K562 (cell line): ENCODE results near the gene FDPS. TPM values are rescaled to one million over a fixed set of nuclear protein-coding genes. Genes with fewer than 3 reads are reported as not detected.

ENCODE experiments used
- BHLHE40 ChIP-seq: IDR thresholded peaks from 2 replicates; pipeline ENCODE4 v1.6.1; 2011; ENCODE audit warnings: low read length, improper control_type of control experiment
- CREB1 ChIP-seq, 2 experiments: sonication (generic) in 1 of 2; formaldehyde crosslinking in 1 of 2; IDR thresholded peaks; 2 replicates each; pipeline versions ENCODE4 v1.6.1 to v1.8.0; 2012 to 2022; ENCODE audit warnings: inconsistent platforms in 1 of 2, mild to moderate bottlenecking in 1 of 2, missing genetic modification reagents in 1 of 2, moderate library complexity in 1 of 2
- CXXC5 ChIP-seq: fragments of 250-450 bp; sonication (Bioruptor Pico); IDR thresholded peaks from 2 replicates; pipeline ENCODE4 v1.8.0; 2022; ENCODE audit warnings: inconsistent platforms, mild to moderate bottlenecking, moderate library complexity
- ERF ChIP-seq: fragments of 450-650 bp; formaldehyde crosslinking; IDR thresholded peaks from 2 replicates; pipeline ENCODE4 v1.4.0; 2020; ENCODE audit warnings: mild to moderate bottlenecking, mixed read lengths
- HDAC2 ChIP-seq: fragments of 450-650 bp; IDR thresholded peaks from 2 replicates; pipeline ENCODE4 v1.6.1; 2016; ENCODE audit warnings: mild to moderate bottlenecking
- HMGXB4 ChIP-seq: sonication (generic); formaldehyde crosslinking; IDR thresholded peaks from 2 replicates; pipeline ENCODE4 v1.8.1; 2023; ENCODE audit warnings: mild to moderate bottlenecking, missing genetic modification reagents
- HNRNPL ChIP-seq: fragments of 200-400 bp; formaldehyde crosslinking; IDR thresholded peaks from 2 replicates; pipeline ENCODE4 v1.6.1; 2017; ENCODE audit warnings: low read depth, mild to moderate bottlenecking, low read length
- JUN ChIP-seq, 2 experiments: sonication (generic) in 1 of 2; formaldehyde crosslinking in 1 of 2; IDR thresholded peaks; 2 replicates each; pipeline versions ENCODE4 v1.6.1 to v1.8.0; 2012 to 2022; ENCODE audit warnings: borderline replicate concordance in 2 of 2, mild to moderate bottlenecking in 2 of 2, improper control_type of control experiment in 1 of 2, low read depth in 1 of 2, low read length in 1 of 2, missing genetic modification reagents in 1 of 2
- MAX ChIP-seq: sonication (generic); formaldehyde crosslinking; IDR thresholded peaks from 2 replicates; pipeline ENCODE4 v1.9.0; 2022; ENCODE audit warnings: mild to moderate bottlenecking, missing genetic modification reagents
- NR2C1 ChIP-seq, 2 experiments: fragments of 450-650 bp; IDR thresholded peaks; 2 replicates each; pipeline ENCODE4 v1.6.1; 2017; ENCODE audit warnings: mild to moderate bottlenecking in 2 of 2, antibody characterized with exemption in 1 of 2, inconsistent platforms in 1 of 2, missing compliant biosample characterization in 1 of 2, missing genetic modification characterization in 1 of 2
- POLR2A ChIP-seq: fragments of 450-650 bp; conservative IDR thresholded peaks from 2 replicates; pipeline ENCODE4 v1.6.1; 2016
- POLR2G ChIP-seq: fragments of 200-400 bp; formaldehyde crosslinking; IDR thresholded peaks from 2 replicates; pipeline ENCODE4 v1.6.1; 2017; ENCODE audit warnings: low read depth, mild to moderate bottlenecking, antibody characterized with exemption, low read length, moderate library complexity
- RCOR1 ChIP-seq, 2 experiments: IDR thresholded peaks; 2 replicates each; pipeline ENCODE4 v1.6.1; 2012; ENCODE audit warnings: low read depth in 2 of 2, low read length in 2 of 2, borderline replicate concordance in 1 of 2, improper control_type of control experiment in 1 of 2
- SMARCA5 ChIP-seq: fragments of 450-650 bp; IDR thresholded peaks from 2 replicates; pipeline ENCODE4 v1.6.1; 2016
- SRSF1 ChIP-seq: fragments of 200-400 bp; formaldehyde crosslinking; IDR thresholded peaks from 2 replicates; pipeline ENCODE4 v1.6.1; 2017; ENCODE audit warnings: mild to moderate bottlenecking, low read depth, low read length, moderate library complexity
- TRIM28 ChIP-seq: fragments of 450-650 bp; IDR thresholded peaks from 2 replicates; pipeline ENCODE4 v1.6.1; 2017
- polyA plus RNA-seq, 8 experiments: library from polyadenylated mRNA; depleted of rRNA in 4 of 8; stranded (reverse) in 5 of 8; unstranded in 3 of 8; fragments of >200 nt; fragmentation: Nextera tagmentation in 2 of 8; fragmentation: Illumina TruSeq in 1 of 8; extraction: Ambion mirVana in 2 of 8; extraction: Trizol in 1 of 8; gene quantifications; 2 replicates each; pipeline versions ENCODE4 v1.2.1 to v1.2.3, GENCODE V29; 2011 to 2014; ENCODE audit warnings: inconsistent platforms in 1 of 8, missing spikeins in 1 of 8
- total RNA-seq, 7 experiments: library from RNA; depleted of rRNA in 6 of 7; stranded (reverse); fragments of >200 nt in 6 of 7; fragmentation: Illumina TruSeq in 2 of 7; extraction: Trizol in 2 of 7; gene quantifications; 2 replicates each; pipeline versions ENCODE4 v1.2.1 to v1.2.3, GENCODE V29; 2011 to 2021; ENCODE audit warnings: low replicate concordance in 1 of 7
- TF ChIP-seq, protein P1 (sequence below): fragments of 450-650 bp; formaldehyde crosslinking; IDR thresholded peaks from 2 replicates; pipeline ENCODE4 v1.4.0; 2020; ENCODE audit warnings: mild to moderate bottlenecking, moderate library complexity
- TF ChIP-seq, protein P2 (sequence below): fragments of 200-800 bp; sonication (Bioruptor generic); IDR thresholded peaks from 2 replicates; pipeline ENCODE4 v1.6.1; 2017; ENCODE audit warnings: missing genetic modification characterization, missing compliant biosample characterization
- TF ChIP-seq, protein P3 (sequence below): sonication (generic); formaldehyde crosslinking; IDR thresholded peaks from 2 replicates; pipeline ENCODE4 v1.8.1; 2023; ENCODE audit warnings: mild to moderate bottlenecking, missing genetic modification reagents, moderate library complexity

The FDPS gene
- total and polyA plus RNA-seq, 9 of the 15 experiments (the other 6 are each of a cell fraction or from before 2014, with no cell fraction given), result 247 to 884 (median 360) TPM

GRCh38 chr1:155273343-155274245 lies 35.1 kb upstream of the FDPS start, which contains the start of gene CLK2 (continued):
- TF ChIP-seq, protein P1, sequence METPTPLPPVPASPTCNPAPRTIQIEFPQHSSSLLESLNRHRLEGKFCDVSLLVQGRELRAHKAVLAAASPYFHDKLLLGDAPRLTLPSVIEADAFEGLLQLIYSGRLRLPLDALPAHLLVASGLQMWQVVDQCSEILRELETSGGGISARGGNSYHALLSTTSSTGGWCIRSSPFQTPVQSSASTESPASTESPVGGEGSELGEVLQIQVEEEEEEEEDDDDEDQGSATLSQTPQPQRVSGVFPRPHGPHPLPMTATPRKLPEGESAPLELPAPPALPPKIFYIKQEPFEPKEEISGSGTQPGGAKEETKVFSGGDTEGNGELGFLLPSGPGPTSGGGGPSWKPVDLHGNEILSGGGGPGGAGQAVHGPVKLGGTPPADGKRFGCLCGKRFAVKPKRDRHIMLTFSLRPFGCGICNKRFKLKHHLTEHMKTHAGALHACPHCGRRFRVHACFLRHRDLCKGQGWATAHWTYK, result 0 out of 2 replicates have a peak, but pooled peaks have one; percentile 34
- no peak for TF ChIP-seq NR2C1 (IDR thresholded peaks at IDR 0.05)
- TF ChIP-seq NR2C1 (tag; IDR thresholded peaks at IDR 0.05), result peak; percentile 52; the same call in 1 of the 2 replicates
- TF ChIP-seq POLR2A, result peak; percentile 81
- peak; percentile 75; the same call in 1 of the 2 replicates for TF ChIP-seq JUN (IDR thresholded peaks at IDR 0.05; ENCODE audit: borderline replicate concordance, low read depth, low read length)
- no peak for TF ChIP-seq JUN (CRISPR knock-in tag; IDR thresholded peaks at IDR 0.05; ENCODE audit: borderline replicate concordance)
- TF ChIP-seq HMGXB4 (CRISPR knock-in tag), result 0 out of 2 replicates have a peak, but pooled peaks have one; percentile 37
- TF ChIP-seq BHLHE40, result peak; percentile 55
- TF ChIP-seq MAX (CRISPR knock-in tag), result peak; percentile 98
- TF ChIP-seq, protein P2, sequence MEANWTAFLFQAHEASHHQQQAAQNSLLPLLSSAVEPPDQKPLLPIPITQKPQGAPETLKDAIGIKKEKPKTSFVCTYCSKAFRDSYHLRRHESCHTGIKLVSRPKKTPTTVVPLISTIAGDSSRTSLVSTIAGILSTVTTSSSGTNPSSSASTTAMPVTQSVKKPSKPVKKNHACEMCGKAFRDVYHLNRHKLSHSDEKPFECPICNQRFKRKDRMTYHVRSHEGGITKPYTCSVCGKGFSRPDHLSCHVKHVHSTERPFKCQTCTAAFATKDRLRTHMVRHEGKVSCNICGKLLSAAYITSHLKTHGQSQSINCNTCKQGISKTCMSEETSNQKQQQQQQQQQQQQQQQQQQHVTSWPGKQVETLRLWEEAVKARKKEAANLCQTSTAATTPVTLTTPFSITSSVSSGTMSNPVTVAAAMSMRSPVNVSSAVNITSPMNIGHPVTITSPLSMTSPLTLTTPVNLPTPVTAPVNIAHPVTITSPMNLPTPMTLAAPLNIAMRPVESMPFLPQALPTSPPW (CRISPR knock-in tag), result peak; percentile 74
- peak; percentile 41 for TF ChIP-seq CREB1 (IDR thresholded peaks at IDR 0.05)
- TF ChIP-seq CREB1 (CRISPR knock-in tag; IDR thresholded peaks at IDR 0.05), result no peak
- TF ChIP-seq CXXC5, result peak; percentile 93
- TF ChIP-seq HDAC2, result peak; percentile 83
- TF ChIP-seq ERF (CRISPR knock-in tag), result 0 out of 2 replicates have a peak, but pooled peaks have one; percentile 65
- TF ChIP-seq POLR2G, result peak; percentile 93
- TF ChIP-seq TRIM28, result peak; percentile 58; the same call in 1 of the 2 replicates
- no peak for TF ChIP-seq RCOR1 (IDR thresholded peaks at IDR 0.05; ENCODE audit: borderline replicate concordance in 1 of 2, low read depth in 2 of 2, low read length in 2 of 2)
- TF ChIP-seq SRSF1, result no peak
- TF ChIP-seq SMARCA5, result no peak
- TF ChIP-seq, protein P3, sequence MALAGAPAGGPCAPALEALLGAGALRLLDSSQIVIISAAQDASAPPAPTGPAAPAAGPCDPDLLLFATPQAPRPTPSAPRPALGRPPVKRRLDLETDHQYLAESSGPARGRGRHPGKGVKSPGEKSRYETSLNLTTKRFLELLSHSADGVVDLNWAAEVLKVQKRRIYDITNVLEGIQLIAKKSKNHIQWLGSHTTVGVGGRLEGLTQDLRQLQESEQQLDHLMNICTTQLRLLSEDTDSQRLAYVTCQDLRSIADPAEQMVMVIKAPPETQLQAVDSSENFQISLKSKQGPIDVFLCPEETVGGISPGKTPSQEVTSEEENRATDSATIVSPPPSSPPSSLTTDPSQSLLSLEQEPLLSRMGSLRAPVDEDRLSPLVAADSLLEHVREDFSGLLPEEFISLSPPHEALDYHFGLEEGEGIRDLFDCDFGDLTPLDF (CRISPR knock-in tag), result 0 out of 2 replicates have a peak, but pooled peaks have one; percentile 28
- no peak for TF ChIP-seq HNRNPL
